ENCODE results near the gene CSMD2.

CSMD2 gene

DNA sequence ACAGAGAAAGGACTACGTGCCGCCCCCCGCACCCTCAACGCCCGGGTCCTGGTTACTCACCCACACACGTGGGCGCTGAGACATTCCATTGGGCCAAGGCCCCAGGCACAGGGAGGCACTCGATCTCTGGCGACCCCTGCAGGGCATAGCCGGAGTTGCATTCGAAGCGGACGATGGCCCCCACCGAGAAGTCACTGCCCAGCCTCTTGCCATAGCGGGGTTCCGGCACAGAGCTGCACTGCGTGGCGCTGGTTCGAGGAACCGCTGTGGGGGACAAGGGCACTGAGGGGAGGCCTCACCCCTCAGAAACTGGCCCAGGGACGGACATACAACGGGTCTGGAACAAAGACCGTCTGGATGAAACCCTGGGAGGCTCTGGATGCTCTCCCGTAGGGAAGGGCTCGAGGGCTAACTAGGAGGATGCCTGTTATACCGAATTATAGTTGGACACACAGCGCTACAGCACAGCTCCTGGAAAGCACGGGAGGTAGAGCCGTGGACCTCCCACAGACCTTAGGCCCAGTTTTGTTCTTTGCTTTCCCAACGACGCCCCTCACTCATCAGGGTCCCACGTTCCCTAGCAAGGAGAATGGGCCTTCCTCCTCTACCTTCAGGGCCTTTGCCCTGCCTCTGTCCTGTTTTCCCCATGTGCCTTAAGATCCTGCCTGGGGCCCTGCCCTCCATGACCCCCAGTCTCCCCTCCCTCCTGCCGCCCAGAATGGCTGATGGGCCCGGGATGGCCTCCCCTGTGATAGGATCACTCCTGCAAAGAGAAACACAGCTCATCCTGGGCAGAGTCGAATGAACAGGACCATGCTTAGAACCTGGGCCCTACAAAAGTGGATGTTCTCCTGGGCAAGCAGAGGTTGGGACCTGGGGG lies 539.8 kb downstream of the CSMD2 start (continued):
- TF ChIP-seq, protein P1, sequence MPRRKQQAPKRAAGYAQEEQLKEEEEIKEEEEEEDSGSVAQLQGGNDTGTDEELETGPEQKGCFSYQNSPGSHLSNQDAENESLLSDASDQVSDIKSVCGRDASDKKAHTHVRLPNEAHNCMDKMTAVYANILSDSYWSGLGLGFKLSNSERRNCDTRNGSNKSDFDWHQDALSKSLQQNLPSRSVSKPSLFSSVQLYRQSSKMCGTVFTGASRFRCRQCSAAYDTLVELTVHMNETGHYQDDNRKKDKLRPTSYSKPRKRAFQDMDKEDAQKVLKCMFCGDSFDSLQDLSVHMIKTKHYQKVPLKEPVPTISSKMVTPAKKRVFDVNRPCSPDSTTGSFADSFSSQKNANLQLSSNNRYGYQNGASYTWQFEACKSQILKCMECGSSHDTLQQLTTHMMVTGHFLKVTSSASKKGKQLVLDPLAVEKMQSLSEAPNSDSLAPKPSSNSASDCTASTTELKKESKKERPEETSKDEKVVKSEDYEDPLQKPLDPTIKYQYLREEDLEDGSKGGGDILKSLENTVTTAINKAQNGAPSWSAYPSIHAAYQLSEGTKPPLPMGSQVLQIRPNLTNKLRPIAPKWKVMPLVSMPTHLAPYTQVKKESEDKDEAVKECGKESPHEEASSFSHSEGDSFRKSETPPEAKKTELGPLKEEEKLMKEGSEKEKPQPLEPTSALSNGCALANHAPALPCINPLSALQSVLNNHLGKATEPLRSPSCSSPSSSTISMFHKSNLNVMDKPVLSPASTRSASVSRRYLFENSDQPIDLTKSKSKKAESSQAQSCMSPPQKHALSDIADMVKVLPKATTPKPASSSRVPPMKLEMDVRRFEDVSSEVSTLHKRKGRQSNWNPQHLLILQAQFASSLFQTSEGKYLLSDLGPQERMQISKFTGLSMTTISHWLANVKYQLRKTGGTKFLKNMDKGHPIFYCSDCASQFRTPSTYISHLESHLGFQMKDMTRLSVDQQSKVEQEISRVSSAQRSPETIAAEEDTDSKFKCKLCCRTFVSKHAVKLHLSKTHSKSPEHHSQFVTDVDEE (CRISPR knock-in tag; IDR thresholded peaks at IDR 0.05): no peak
- TF ChIP-seq, protein P2, sequence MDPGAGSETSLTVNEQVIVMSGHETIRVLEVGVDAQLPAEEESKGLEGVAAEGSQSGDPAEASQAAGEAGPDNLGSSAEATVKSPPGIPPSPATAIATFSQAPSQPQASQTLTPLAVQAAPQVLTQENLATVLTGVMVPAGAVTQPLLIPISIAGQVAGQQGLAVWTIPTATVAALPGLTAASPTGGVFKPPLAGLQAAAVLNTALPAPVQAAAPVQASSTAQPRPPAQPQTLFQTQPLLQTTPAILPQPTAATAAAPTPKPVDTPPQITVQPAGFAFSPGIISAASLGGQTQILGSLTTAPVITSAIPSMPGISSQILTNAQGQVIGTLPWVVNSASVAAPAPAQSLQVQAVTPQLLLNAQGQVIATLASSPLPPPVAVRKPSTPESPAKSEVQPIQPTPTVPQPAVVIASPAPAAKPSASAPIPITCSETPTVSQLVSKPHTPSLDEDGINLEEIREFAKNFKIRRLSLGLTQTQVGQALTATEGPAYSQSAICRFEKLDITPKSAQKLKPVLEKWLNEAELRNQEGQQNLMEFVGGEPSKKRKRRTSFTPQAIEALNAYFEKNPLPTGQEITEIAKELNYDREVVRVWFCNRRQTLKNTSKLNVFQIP (CRISPR knock-in tag; IDR thresholded peaks at IDR 0.05; ENCODE audit: borderline replicate concordance, low read depth): no peak
- TF ChIP-seq OSR1 (CRISPR knock-in tag; IDR thresholded peaks at IDR 0.05) (no peak), PPARA (CRISPR knock-in tag; IDR thresholded peaks at IDR 0.05; ENCODE audit: borderline replicate concordance) (no peak)

DNA sequence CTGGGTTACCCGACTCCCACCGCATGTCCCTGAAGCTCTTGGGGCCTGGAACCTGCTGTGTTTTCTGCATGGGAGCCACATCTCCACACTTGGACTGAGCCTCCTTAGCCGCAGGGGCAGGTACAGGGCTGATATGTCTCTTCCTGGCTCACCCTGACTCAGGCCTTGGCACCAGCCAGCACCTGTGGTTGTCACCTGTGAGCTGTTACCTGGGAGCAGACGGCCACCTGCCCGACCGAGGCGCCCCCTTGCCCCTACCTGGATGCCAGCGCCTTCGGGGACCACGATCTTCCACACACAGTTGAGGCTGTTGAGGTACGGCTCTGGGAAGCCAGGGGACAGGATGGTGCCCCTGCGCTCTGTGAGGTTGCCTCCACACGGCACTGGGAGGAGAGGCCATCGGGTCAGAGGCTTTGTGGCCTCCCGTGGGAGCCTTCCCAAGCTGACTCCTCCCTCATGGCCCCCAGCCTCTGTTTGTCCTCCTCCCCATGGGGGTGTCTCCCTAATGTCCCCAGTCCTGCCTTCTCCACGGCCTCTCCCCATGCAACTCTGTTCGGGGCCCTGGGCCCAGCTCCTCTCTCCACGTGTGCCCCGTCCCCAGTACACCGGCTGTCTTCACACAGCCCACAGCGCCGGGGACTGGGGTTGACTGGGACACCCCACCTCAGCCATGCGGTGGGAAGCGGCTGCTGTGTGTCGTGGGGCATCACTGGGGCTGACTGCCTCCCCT lies 540.6 kb downstream of the CSMD2 start:
- TF ChIP-seq ARNTL (CRISPR knock-in tag; IDR thresholded peaks at IDR 0.05; ENCODE audit: borderline replicate concordance, low read depth) (no peak), GLIS3 (CRISPR knock-in tag; IDR thresholded peaks at IDR 0.05) (no peak), ZC3H10 (CRISPR knock-in tag; IDR thresholded peaks at IDR 0.05) (no peak), ZNF565 (CRISPR knock-in tag; conservative IDR thresholded peaks at IDR 0.05; ENCODE audit: low read depth) (no peak), TCF4 (CRISPR knock-in tag; IDR thresholded peaks at IDR 0.05; ENCODE audit: borderline replicate concordance) (no peak), ZFP3 (CRISPR knock-in tag; IDR thresholded peaks at IDR 0.05) (no peak), ZFP30 (CRISPR knock-in tag; IDR thresholded peaks at IDR 0.05) (no peak), TOX (CRISPR knock-in tag; IDR thresholded peaks at IDR 0.05; ENCODE audit: borderline replicate concordance) (no peak), CSDC2 (CRISPR knock-in tag; IDR thresholded peaks at IDR 0.05) (no peak), ISL1 (CRISPR knock-in tag; IDR thresholded peaks at IDR 0.05) (no peak), BACH2 (CRISPR knock-in tag; IDR thresholded peaks at IDR 0.05; ENCODE audit: borderline replicate concordance) (no peak)
- TF ChIP-seq, protein P2 (CRISPR knock-in tag; IDR thresholded peaks at IDR 0.05; ENCODE audit: borderline replicate concordance, low read depth): no peak
- TF ChIP-seq, protein P3, sequence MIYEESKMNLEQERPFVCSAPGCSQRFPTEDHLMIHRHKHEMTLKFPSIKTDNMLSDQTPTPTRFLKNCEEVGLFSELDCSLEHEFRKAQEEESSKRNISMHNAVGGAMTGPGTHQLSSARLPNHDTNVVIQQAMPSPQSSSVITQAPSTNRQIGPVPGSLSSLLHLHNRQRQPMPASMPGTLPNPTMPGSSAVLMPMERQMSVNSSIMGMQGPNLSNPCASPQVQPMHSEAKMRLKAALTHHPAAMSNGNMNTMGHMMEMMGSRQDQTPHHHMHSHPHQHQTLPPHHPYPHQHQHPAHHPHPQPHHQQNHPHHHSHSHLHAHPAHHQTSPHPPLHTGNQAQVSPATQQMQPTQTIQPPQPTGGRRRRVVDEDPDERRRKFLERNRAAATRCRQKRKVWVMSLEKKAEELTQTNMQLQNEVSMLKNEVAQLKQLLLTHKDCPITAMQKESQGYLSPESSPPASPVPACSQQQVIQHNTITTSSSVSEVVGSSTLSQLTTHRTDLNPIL (CRISPR knock-in tag; IDR thresholded peaks at IDR 0.05; ENCODE audit: low read depth): no peak
- TF ChIP-seq, protein P4, sequence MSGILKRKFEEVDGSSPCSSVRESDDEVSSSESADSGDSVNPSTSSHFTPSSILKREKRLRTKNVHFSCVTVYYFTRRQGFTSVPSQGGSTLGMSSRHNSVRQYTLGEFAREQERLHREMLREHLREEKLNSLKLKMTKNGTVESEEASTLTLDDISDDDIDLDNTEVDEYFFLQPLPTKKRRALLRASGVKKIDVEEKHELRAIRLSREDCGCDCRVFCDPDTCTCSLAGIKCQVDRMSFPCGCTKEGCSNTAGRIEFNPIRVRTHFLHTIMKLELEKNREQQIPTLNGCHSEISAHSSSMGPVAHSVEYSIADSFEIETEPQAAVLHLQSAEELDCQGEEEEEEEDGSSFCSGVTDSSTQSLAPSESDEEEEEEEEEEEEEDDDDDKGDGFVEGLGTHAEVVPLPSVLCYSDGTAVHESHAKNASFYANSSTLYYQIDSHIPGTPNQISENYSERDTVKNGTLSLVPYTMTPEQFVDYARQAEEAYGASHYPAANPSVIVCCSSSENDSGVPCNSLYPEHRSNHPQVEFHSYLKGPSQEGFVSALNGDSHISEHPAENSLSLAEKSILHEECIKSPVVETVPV (CRISPR knock-in tag; IDR thresholded peaks at IDR 0.05): no peak
- TF ChIP-seq, protein P1 (CRISPR knock-in tag; IDR thresholded peaks at IDR 0.05): no peak
- TF ChIP-seq, protein P5, sequence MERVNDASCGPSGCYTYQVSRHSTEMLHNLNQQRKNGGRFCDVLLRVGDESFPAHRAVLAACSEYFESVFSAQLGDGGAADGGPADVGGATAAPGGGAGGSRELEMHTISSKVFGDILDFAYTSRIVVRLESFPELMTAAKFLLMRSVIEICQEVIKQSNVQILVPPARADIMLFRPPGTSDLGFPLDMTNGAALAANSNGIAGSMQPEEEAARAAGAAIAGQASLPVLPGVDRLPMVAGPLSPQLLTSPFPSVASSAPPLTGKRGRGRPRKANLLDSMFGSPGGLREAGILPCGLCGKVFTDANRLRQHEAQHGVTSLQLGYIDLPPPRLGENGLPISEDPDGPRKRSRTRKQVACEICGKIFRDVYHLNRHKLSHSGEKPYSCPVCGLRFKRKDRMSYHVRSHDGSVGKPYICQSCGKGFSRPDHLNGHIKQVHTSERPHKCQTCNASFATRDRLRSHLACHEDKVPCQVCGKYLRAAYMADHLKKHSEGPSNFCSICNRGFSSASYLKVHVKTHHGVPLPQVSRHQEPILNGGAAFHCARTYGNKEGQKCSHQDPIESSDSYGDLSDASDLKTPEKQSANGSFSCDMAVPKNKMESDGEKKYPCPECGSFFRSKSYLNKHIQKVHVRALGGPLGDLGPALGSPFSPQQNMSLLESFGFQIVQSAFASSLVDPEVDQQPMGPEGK (CRISPR knock-in tag; IDR thresholded peaks at IDR 0.05; ENCODE audit: borderline replicate concordance): no peak
- ATAC-seq: no peak

All from SK-N-SH treated with all-trans-retinoic acid at 6 μM for 48 hours (cell line).